HG03097 (cell line): ENCODE results near the gene SEH1L.

Experiments used
- ATAC-seq: cut with Tn5 transposase; IDR thresholded peaks from one replicate; pipeline ENCODE4 v1.9.1; 2021; ENCODE audit not compliant: unreplicated experiment, low FRiP score

Gene SEH1L

DNA sequence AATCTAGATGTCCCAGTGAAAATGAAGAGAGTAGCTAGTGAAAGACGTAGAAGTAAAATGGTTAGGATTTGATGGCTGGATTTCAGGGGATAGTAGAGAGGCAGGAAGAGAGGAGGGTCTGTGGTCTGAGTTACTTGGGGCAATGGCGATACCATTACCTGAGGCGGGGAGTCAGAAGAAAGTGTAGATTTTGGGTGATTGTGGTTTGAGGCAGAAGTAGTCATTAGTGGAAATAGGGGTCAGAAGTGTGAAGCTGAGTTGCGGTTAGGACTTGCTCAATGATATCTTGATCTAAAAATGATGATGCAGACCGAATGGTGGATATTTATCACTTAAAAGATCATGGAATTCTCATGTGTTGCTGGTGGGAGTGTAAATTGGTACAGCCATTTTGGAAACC lies 84.4 kb downstream of the SEH1L start:
- ATAC-seq: no peak

DNA sequence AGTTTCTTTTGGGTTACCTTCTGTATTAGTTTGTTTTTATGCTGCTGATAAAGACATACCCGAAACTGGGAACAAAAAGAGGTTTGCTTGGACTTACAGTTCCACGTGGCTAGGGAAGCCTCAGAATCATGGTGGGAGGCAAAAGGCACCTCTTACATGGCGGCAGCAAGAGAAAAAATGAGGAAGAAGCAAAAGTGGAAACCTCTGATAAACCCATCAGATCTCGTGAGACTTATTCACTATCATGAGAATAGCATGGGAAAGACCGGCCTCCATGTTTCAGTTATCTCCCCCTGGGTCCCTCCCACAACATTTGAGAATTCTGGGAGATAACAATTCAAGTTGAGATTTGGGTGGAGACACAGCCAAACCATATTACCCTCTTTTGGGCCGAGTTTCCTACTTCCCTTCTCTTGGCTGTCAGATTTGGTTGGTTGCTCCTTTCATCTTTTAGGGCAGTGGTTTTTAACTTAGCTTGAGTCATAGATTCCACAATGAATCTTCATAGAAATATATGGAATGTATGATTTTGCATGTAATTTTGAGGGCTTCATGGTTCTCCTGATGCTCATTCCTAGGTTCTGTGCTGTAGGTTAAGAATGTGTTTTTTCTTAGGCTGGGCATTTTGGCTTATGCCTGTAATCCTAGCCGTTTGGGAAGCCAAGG lies 87.6 kb downstream of the SEH1L start:
- no peak for ATAC-seq

DNA sequence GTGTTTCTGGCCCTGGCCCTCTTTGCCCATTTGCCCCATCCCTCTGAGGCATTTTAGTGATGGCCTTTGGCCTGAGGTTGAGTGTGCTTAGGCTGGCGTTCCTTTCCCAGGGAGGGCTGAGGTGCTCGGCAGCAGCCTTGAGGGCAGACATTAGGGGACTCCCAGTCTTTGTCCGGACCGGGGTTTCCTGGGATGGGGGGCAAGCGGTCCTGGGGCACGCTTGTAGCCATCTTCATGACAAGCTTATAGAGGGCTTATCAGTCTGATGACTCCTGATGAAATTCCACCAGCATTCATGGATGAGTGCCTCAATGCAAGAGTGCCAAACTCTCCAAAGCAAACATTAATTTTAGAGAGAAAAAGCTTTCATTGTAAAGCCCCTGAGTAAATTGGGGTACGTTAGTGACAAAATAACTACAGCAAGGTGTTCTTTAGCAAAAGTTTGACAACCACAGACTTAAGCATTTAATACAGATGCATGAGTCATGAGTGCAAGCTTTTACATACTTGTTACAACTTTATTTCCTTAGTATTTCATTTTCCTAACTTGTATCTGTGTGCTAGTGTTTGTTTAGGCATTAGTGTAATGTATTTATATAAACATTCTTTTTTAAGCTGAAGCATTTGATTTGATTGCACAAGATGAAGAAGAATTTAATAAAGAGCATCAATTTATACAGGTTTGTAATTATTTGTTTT lies 89.0 kb downstream of the SEH1L start:
- no peak for ATAC-seq
